Activated CD4-positive, alpha-beta T cell treated with anti-CD3 and anti-CD28 coated beads, Interleukin-2, amount 10 ng/mL, durations not matched to agents 7 days and 5 days (primary cell): Measurements from ENCODE around the gene PCNX4. TPM values are rescaled to one million over a fixed set of nuclear protein-coding genes. Genes with fewer than 3 reads are reported as not detected.

Experiments used
- CTCF ChIA-PET: fragments of 350-600 bp; sonication (Branson Sonifier 250); formaldehyde crosslinking; loops from one replicate; lab custom pipeline; 2021; ENCODE audit warnings: antibody characterized with exemption; lab: Charles Lee
- POLR2A ChIA-PET: fragments of 350-600 bp; sonication (Branson Sonifier 250); formaldehyde crosslinking; loops from one replicate; lab custom pipeline; 2021; ENCODE audit warnings: antibody characterized with exemption; lab: Charles Lee
- DNase-seq: peaks from one replicate; pipeline ENCODE4 v3.0.0-alpha.2; 2020
- H3K27ac Mint-ChIP-seq: one replicate; pipeline ENCODE4 v1.8.0; 2021; ENCODE audit warnings: mild to moderate bottlenecking, moderate library complexity, mixed read lengths
- H3K27me3 Mint-ChIP-seq: one replicate; pipeline ENCODE4 v1.8.0; 2021; ENCODE audit warnings: mixed read lengths
- H3K36me3 Mint-ChIP-seq: one replicate; pipeline ENCODE4 v1.8.0; 2021; ENCODE audit warnings: low read depth, mixed read lengths
- H3K4me1 Mint-ChIP-seq: one replicate; pipeline ENCODE4 v1.8.0; 2021; ENCODE audit warnings: mixed read lengths
- H3K4me3 Mint-ChIP-seq: one replicate; pipeline ENCODE4 v1.8.0; 2021; ENCODE audit warnings: mild to moderate bottlenecking, moderate library complexity, mixed read lengths
- H3K9me3 Mint-ChIP-seq: one replicate; pipeline ENCODE4 v1.8.0; 2021; ENCODE audit warnings: mixed read lengths
- total RNA-seq, 2 experiments: library from RNA; stranded (reverse); gene quantifications; one replicate each; pipeline ENCODE4 v1.2.3, GENCODE V29; 2021

Gene PCNX4
- total RNA-seq, 2 experiments from 2014 or later: 33.3 to 36.9 TPM

GRCh38 chr14:60164712-60165546, 73.2 kb downstream of the PCNX4 start, which contains the start of gene DHRS7:
Gene DHRS7, minus strand, starts transcription at chr14:60165398. Its CDS starts 89 bp downstream, at chr14:60165309.
- Mint-ChIP-seq H3K27me3 (peaks cover 6% of the 10 kb centered on the region), H3K27ac (peak within 1 kb of the TSS; percentile 96), H3K4me3 (peak within 1 kb of the TSS; percentile 91), H3K36me3 (peaks cover 23% of the 10 kb centered on the region), H3K4me1 (peaks cover 36% of the 10 kb centered on the region), H3K9me3 (no peaks in the 10 kb centered on the region)
- ChIA-PET CTCF (interaction anchor here (0.6 to 1.3 kb wide), 7 partner anchors 15 to 203 kb away, joined by 3 to 4 read pairs (median 3); no protein-coding TSS in a partner anchor), POLR2A (interaction anchor here (0.6 to 1.5 kb wide), 2 partner anchors 73 to 198 kb away, joined by 3 to 4 read pairs; partner anchors contain the start of gene PCNX4)
- DNase-seq: peak; percentile 67

DNA sequence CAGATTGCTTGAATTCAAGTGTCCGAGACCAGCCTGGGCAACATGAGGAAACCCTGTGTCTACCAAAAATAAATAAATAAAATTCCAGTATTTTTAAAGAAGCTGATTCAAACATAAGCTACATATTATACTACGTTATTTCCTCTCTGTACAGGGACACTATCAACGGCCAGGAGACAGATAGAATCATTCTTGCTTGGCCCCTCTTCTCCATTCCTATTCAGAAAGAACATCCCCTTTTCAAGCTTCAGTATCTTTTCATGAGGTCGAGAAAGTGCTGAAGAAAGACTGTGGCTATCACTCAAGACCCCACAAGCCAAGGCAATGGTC, 73.8 kb downstream of the PCNX4 start:
- CTCF ChIA-PET: interaction anchor here (0.6 to 1.3 kb wide), 9 partner anchors 16 to 203 kb away, joined by 3 to 4 read pairs (median 3); no protein-coding TSS in a partner anchor
- Mint-ChIP-seq H3K36me3 (peaks cover 21% of the 10 kb centered on the region), H3K4me3 (peak overlapping the region; percentile 71), H3K9me3 (no peaks in the 10 kb centered on the region), H3K4me1 (peaks cover 36% of the 10 kb centered on the region), H3K27me3 (peaks cover 6% of the 10 kb centered on the region), H3K27ac (peak overlapping the region; percentile 80)
- POLR2A ChIA-PET: interaction anchor here (0.6 kb wide), 1 partner anchor 199 kb away, joined by 3 read pairs; no protein-coding TSS in a partner anchor
- no peak for DNase-seq

DNA sequence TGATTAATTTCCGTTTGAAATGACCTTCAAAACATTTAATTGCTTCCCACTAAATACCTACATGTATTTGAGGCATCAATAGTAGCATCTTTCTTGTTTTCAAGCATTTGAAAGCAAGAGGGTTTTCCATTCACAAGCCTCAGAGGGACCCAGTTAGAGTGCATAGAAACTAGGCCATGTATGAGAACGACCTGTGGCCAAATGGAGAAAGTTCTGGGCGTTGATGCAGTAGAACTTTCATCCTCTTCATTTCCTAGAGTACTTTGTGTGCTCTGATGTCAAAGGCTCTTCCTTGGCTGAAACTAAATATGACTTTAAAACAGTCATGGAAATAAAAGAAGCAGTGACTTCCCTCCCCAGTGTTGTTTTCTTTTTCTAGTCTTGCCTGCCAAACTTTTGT, 74.4 kb downstream of the PCNX4 start:
- H3K4me1 Mint-ChIP-seq: peaks cover 33% of the 10 kb centered on the region
- ChIA-PET POLR2A (interaction anchor here (0.6 kb wide), 1 partner anchor 199 kb away, joined by 3 read pairs; no protein-coding TSS in a partner anchor), CTCF (interaction anchor here (0.6 to 1.3 kb wide), 7 partner anchors 17 to 202 kb away, joined by 3 to 4 read pairs (median 3); no protein-coding TSS in a partner anchor)
- peak overlapping the region; percentile 80 for H3K27ac Mint-ChIP-seq
- H3K4me3 Mint-ChIP-seq: peak overlapping the region; percentile 71
- peaks cover 17% of the 10 kb centered on the region for H3K36me3 Mint-ChIP-seq
- peaks cover 6% of the 10 kb centered on the region for H3K27me3 Mint-ChIP-seq
- H3K9me3 Mint-ChIP-seq: no peaks in the 10 kb centered on the region
- no peak for DNase-seq

DNA sequence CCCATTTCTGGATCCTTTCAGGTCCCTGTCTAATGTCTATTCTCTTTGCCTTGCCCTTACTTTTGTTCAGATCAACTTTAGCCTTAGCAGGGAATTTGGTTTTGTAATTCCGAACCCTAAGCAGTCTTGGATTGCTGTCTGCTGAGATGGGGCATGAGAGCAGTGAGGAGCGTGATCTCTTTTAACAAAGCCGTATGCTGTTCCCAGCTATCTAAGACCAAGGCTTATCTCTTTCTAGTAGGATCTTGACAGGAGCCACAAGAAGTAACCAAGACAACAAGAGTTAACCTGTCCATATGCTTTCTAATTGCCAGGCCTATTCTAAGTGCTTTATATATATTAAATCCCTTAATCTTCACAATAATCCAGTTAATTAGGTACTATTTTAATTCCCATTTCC, 78.0 kb downstream of the PCNX4 start:
- Mint-ChIP-seq H3K9me3 (no peaks in the 10 kb centered on the region), H3K27me3 (peaks cover 6% of the 10 kb centered on the region), H3K27ac (no peak overlapping the region), H3K4me3 (no peak overlapping the region), H3K36me3 (no peaks in the 10 kb centered on the region), H3K4me1 (peaks cover 15% of the 10 kb centered on the region)
- no peak for DNase-seq
- ChIA-PET POLR2A (no interaction called here), CTCF (interaction anchor here (1.1 kb wide), 1 partner anchor 11 kb away, joined by 3 read pairs; no protein-coding TSS in a partner anchor)

GRCh38 chr14:60170948-60171347, 79.2 kb downstream of the PCNX4 start:
- ChIA-PET POLR2A (no interaction called here), CTCF (interaction anchor here (0.8 kb wide), 1 partner anchor 9 kb away, joined by 3 read pairs; no protein-coding TSS in a partner anchor)
- Mint-ChIP-seq H3K4me3 (no peak overlapping the region), H3K4me1 (peaks cover 8% of the 10 kb centered on the region), H3K36me3 (no peaks in the 10 kb centered on the region), H3K9me3 (no peaks in the 10 kb centered on the region), H3K27me3 (peaks cover 6% of the 10 kb centered on the region), H3K27ac (no peak overlapping the region)
- no peak for DNase-seq

DNA sequence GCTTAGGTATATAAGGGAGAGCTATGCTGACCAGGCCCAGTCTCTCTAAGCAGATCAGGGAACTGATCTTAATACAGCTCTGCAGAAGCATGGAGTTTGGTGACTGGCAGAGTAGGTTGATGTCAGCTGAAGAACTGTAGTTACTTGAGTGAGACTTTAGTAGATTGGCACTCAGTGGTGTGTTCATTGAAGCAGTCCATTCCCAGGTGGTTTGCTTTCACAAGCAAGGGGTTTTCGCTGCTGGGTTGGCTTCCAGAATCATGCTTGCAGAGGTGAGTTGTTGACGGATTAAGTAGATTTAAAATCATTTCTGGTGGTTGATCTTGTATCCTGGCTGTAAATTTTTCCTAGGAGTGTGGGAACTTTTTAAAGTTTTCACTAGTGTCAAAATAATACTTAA, 80.0 kb downstream of the PCNX4 start:
- CTCF ChIA-PET: interaction anchor here (0.7 to 1.0 kb wide), 4 partner anchors 9 to 1088 kb away, joined by 3 to 4 read pairs (median 3); no protein-coding TSS in a partner anchor
- Mint-ChIP-seq H3K27me3 (peaks cover 6% of the 10 kb centered on the region), H3K4me1 (peaks cover under 1% of the 10 kb centered on the region), H3K9me3 (no peaks in the 10 kb centered on the region), H3K36me3 (no peaks in the 10 kb centered on the region), H3K4me3 (no peak overlapping the region), H3K27ac (no peak overlapping the region)
- POLR2A ChIA-PET: no interaction called here
- DNase-seq: no peak

DNA sequence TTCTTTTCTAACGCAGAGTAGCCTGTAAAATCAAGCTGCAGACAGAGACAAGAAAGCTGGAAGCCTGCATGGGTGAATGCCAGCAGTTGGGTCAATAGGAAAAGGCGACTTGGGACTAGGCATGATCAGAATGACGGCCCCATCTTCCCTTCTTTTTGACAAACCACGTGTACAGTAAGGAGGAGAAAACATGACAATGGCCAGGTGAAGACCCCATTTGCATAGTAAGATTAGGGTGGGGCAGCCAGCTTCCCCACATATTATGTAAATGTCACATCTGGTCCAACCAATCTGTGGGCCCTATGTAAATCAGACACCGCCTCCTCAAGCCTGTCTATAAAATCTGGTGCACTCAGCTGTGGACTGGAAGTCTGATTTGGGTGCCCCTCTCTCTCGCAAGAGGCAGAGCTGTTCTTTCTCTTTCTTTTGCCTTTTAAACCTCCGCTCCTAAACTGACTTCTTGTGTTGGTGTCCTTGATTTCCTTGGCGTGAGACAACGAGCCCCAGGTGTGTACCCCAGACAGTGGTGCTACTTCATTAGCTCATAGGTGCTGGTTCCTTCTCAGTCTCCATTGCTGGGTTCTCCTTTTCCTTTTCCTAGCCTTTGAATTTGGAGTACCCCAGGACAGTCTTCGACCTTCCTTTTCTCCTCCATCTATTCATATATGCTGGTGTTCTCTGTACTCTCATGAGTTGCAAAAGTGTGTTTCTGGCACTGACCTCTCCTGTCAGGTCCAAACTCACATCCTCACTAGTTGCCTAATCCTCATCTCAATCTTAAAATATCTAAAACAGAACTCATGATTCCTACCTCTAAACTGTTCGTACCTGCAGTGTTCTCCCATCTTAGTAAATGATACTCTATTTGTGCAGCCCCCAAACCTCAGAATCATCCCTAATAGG, 82.9 kb downstream of the PCNX4 start:
- DNase-seq: no peak
- Mint-ChIP-seq H3K9me3 (no peaks in the 10 kb centered on the region), H3K36me3 (no peaks in the 10 kb centered on the region), H3K4me1 (no peaks in the 10 kb centered on the region), H3K4me3 (no peak overlapping the region), H3K27ac (no peak overlapping the region), H3K27me3 (peaks cover under 1% of the 10 kb centered on the region)
- ChIA-PET POLR2A (interaction anchor here (0.7 kb wide), 1 partner anchor 330 kb away, joined by 3 read pairs; no protein-coding TSS in a partner anchor), CTCF (interaction anchor here (2.2 kb wide), 1 partner anchor 8 kb away, joined by 8 read pairs; no protein-coding TSS in a partner anchor)

GRCh38 chr14:60175255-60175902, 83.7 kb downstream of the PCNX4 start:
- no peak overlapping the region for H3K4me3 Mint-ChIP-seq
- ChIA-PET CTCF (interaction anchor here (0.5 to 2.2 kb wide), 2 partner anchors 8 to 605 kb away, joined by 3 to 8 read pairs; no protein-coding TSS in a partner anchor), POLR2A (no interaction called here)
- no peaks in the 10 kb centered on the region for H3K9me3 Mint-ChIP-seq
- H3K36me3 Mint-ChIP-seq: no peaks in the 10 kb centered on the region
- no peak for DNase-seq
- no peak overlapping the region for H3K27ac Mint-ChIP-seq
- no peaks in the 10 kb centered on the region for H3K4me1 Mint-ChIP-seq
- no peaks in the 10 kb centered on the region for H3K27me3 Mint-ChIP-seq

DNA sequence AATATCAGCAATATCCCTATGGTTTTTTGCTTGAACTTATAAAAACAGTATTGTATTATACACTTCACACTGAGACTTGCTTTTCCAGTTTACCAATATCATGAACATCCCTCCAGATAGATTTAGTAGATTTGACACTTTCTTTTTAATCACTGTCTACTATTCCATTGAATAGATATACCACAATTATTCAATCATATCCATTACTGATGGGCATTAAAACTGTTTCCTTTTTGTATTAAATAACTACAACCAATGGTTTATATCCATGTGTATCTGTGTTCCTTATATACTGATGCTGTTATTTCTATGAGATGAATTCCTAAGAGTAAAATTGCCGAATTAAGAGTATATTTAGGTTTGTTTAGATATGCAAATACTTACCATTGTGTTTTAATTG, 86.4 kb downstream of the PCNX4 start:
- no peaks in the 10 kb centered on the region for H3K27me3 Mint-ChIP-seq
- no peaks in the 10 kb centered on the region for H3K36me3 Mint-ChIP-seq
- H3K9me3 Mint-ChIP-seq: no peaks in the 10 kb centered on the region
- no peak overlapping the region for H3K27ac Mint-ChIP-seq
- POLR2A ChIA-PET: no interaction called here
- CTCF ChIA-PET: no interaction called here
- DNase-seq: no peak
- H3K4me3 Mint-ChIP-seq: no peak overlapping the region
- peaks cover under 1% of the 10 kb centered on the region for H3K4me1 Mint-ChIP-seq

DNA sequence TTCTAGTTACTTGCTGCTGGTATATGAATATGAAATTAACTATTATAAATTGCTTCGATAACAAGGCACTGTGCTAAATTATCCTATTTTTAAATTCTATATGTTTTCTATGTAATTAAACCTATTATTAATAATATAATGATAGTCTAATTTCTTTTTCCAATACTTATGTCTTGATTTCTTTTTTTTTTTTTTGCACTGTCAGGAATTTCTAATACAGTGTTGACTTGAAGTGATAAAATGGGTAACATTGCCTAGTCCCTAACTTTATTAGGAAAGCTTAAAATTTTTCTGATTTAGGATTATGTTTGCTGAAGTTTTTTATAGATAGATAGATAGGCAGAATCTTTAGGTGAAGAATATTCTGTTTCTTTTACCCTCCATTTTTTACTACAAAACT, 87.1 kb downstream of the PCNX4 start:
- Mint-ChIP-seq H3K9me3 (no peaks in the 10 kb centered on the region), H3K27me3 (no peaks in the 10 kb centered on the region), H3K4me3 (no peak overlapping the region), H3K4me1 (peaks cover 7% of the 10 kb centered on the region), H3K36me3 (no peaks in the 10 kb centered on the region), H3K27ac (no peak overlapping the region)
- ChIA-PET POLR2A (no interaction called here), CTCF (no interaction called here)
- DNase-seq: no peak

DNA sequence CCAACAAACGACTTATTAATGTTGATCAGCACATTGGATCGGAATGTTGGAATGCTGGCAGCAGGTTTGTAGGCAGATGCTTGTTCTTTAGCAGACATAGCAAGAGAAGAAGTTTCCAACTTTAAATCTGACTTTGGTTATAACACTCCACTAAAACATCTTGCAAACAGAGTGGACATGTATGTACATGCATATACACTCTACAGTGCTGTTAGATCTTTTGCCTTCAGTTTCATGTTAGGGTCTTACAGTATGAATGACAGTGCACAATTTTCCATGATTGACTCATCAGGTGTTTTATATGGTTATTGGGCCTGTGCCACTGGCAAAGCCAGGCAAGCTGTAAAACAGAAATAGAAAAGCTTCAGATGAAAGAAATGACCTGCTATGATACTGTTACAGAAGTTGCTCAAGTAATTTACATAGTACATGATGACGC, 87.7 kb downstream of the PCNX4 start:
- CTCF ChIA-PET: interaction anchor here (1.4 kb wide), 1 partner anchor 8 kb away, joined by 3 read pairs; no protein-coding TSS in a partner anchor
- no peak overlapping the region for H3K4me3 Mint-ChIP-seq

More for the DNA sequence above, 87.7 kb downstream of the PCNX4 start:
- no peak overlapping the region for H3K27ac Mint-ChIP-seq
- peaks cover 14% of the 10 kb centered on the region for H3K4me1 Mint-ChIP-seq
- no peaks in the 10 kb centered on the region for H3K27me3 Mint-ChIP-seq
- no peaks in the 10 kb centered on the region for H3K9me3 Mint-ChIP-seq
- no peak for DNase-seq
- POLR2A ChIA-PET: no interaction called here
- H3K36me3 Mint-ChIP-seq: no peaks in the 10 kb centered on the region
